Endodermal cell (in vitro differentiated cells): Measurements from ENCODE around the gene CDC42BPG. TPM values are rescaled to one million over a fixed set of nuclear protein-coding genes. Genes with fewer than 3 reads are reported as not detected.

Experiments
- DNase-seq: peaks from one replicate; pipeline ENCODE4 v3.0.0-alpha.2; 2017
- H3K27ac ChIP-seq: 2 replicates; pipeline ENCODE4 v1.5.1; 2013; ENCODE audit warnings: mild to moderate bottlenecking, low read depth, low read length, moderate library complexity
- H3K27me3 ChIP-seq: 2 replicates; pipeline ENCODE4 v1.6.1; 2013; ENCODE audit warnings: mild to moderate bottlenecking, low read length, moderate library complexity; ENCODE audit not compliant: insufficient read depth, control insufficient read depth, poor library complexity, severe bottlenecking
- H3K36me3 ChIP-seq: 2 replicates; pipeline ENCODE4 v1.7.0; 2013; ENCODE audit warnings: mild to moderate bottlenecking, low read length, moderate library complexity; ENCODE audit not compliant: control insufficient read depth, insufficient read depth
- H3K4me1 ChIP-seq: one replicate; pipeline ENCODE4 v1.7.0; 2013; ENCODE audit warnings: low read length; ENCODE audit not compliant: control insufficient read depth, insufficient read depth
- H3K4me3 ChIP-seq: 2 replicates; pipeline ENCODE4 v1.5.1; 2013; ENCODE audit warnings: mild to moderate bottlenecking, low read length, moderate library complexity
- H3K9ac ChIP-seq: 2 replicates; pipeline ENCODE4 v1.6.1; 2013; ENCODE audit warnings: mild to moderate bottlenecking, low read length, moderate library complexity; ENCODE audit not compliant: poor library complexity, severe bottlenecking; ENCODE audit errors: extremely low read depth
- H3K9me3 ChIP-seq: 2 replicates; pipeline ENCODE4 v1.6.1; 2013; ENCODE audit warnings: mild to moderate bottlenecking, low read length, moderate library complexity; ENCODE audit not compliant: control insufficient read depth
- H3K27ac Mint-ChIP-seq: 2 replicates; pipeline ENCODE4 v1.8.0; 2020; ENCODE audit warnings: mixed read lengths
- H3K27me3 Mint-ChIP-seq: 2 replicates; pipeline ENCODE4 v1.8.0; 2021; ENCODE audit warnings: mild to moderate bottlenecking, mixed read lengths; ENCODE audit not compliant: insufficient read depth
- H3K36me3 Mint-ChIP-seq: 2 replicates; pipeline ENCODE4 v1.8.0; 2020; ENCODE audit warnings: low read depth, mixed read lengths
- H3K4me1 Mint-ChIP-seq: 2 replicates; pipeline ENCODE4 v1.8.0; 2020; ENCODE audit warnings: mixed read lengths
- H3K4me3 Mint-ChIP-seq: 2 replicates; pipeline ENCODE4 v1.8.0; 2020; ENCODE audit warnings: mild to moderate bottlenecking, moderate library complexity, mixed read lengths
- H3K9me3 Mint-ChIP-seq: 2 replicates; pipeline ENCODE4 v1.8.0; 2020; ENCODE audit warnings: mild to moderate bottlenecking, mixed read lengths
- CTCF ChIP-seq: fragments of 200-600 bp; sonication (generic); conservative IDR thresholded peaks from 2 replicates; pipeline ENCODE4 v1.5.0; 2021; ENCODE audit warnings: antibody characterized with exemption, mild to moderate bottlenecking
- WGBS, 2 experiments: methylation state at CpG; one replicate each; pipeline versions ENCODE4 v1.1.5 to v1.1.7; 2013; ENCODE audit warnings: missing lambda C conversion rate in 2 of 2, mixed read lengths in 1 of 2; ENCODE audit not compliant: insufficient coverage in 1 of 2, insufficient read length in 1 of 2; 5-methylcytosine and 5-hydroxymethylcytosine counted together
- total RNA-seq, 2 donors: library from RNA; stranded (reverse); fragmentation: NEBNext Ultra II Directional in 1 of 2; extraction: Animal tissue kit (Norgen Biotek cat#: 25700) in 1 of 2; gene quantifications; 2 replicates in 1 of 2; 3 replicates in 1 of 2; pipeline ENCODE4 v1.2.1, GENCODE V29; 2021

CDC42BPG gene
- total RNA-seq, 2 donors from 2014 or later: 11.1 to 12.6 TPM

DNA sequence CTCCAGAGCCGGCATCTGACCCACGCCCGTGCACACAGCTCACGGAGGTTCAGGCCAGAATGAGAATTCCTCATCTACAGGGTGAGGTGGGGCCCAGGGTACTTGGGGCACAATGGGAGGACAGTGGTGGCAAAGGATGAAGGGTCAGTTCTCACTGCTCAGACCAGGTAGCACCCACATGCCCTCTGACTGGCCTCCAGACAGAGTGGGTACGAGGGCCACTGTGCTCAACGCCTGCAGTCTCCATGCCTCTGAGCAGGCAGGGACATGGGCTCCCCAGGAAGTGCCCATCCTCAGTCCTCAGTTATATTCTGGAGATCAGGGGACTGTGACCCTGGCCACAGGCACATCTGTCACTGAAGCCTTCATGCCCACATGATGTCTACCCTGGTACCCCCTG is 13.0 kb upstream of the CDC42BPG start:
- no peaks in the 10 kb centered on the region for H3K9me3 ChIP-seq
- Mint-ChIP-seq H3K36me3 (peaks cover 17% of the 10 kb centered on the region), H3K4me3 (no peak overlapping the region), H3K4me1 (no peaks in the 10 kb centered on the region), H3K27me3 (no peaks in the 10 kb centered on the region), H3K9me3 (no peaks in the 10 kb centered on the region), H3K27ac (no peak overlapping the region)
- H3K4me1 ChIP-seq: no peaks in the 10 kb centered on the region
- H3K27ac ChIP-seq: no peak overlapping the region
- no peak overlapping the region for H3K9ac ChIP-seq
- WGBS, 2 experiments: 94% methylated on average over 6 of the region's 6 CpGs; no CpG with 5 or more reads in 1 of the 2 experiments
- DNase-seq: no peak
- H3K4me3 ChIP-seq: no peak overlapping the region
- no peaks in the 10 kb centered on the region for H3K27me3 ChIP-seq
- H3K36me3 ChIP-seq: peaks cover 28% of the 10 kb centered on the region
- no peak for TF ChIP-seq CTCF

GRCh38 chr11:64856382-64857227 is 12.2 kb upstream of the CDC42BPG start:
- Mint-ChIP-seq H3K9me3 (no peaks in the 10 kb centered on the region), H3K4me1 (peaks cover 2% of the 10 kb centered on the region), H3K27ac (peak overlapping the region; percentile 10), H3K27me3 (no peaks in the 10 kb centered on the region), H3K36me3 (peaks cover 17% of the 10 kb centered on the region), H3K4me3 (no peak overlapping the region)
- no peak for TF ChIP-seq CTCF
- H3K27me3 ChIP-seq: no peaks in the 10 kb centered on the region
- H3K9me3 ChIP-seq: no peaks in the 10 kb centered on the region
- H3K4me1 ChIP-seq: no peaks in the 10 kb centered on the region
- H3K36me3 ChIP-seq: peaks cover 28% of the 10 kb centered on the region
- H3K9ac ChIP-seq: no peak overlapping the region
- H3K4me3 ChIP-seq: no peak overlapping the region
- no peak for DNase-seq
- H3K27ac ChIP-seq: no peak overlapping the region
- 92 to 93% methylated on average over 12 to 20 of the region's 20 CpGs for WGBS, 2 experiments

DNA sequence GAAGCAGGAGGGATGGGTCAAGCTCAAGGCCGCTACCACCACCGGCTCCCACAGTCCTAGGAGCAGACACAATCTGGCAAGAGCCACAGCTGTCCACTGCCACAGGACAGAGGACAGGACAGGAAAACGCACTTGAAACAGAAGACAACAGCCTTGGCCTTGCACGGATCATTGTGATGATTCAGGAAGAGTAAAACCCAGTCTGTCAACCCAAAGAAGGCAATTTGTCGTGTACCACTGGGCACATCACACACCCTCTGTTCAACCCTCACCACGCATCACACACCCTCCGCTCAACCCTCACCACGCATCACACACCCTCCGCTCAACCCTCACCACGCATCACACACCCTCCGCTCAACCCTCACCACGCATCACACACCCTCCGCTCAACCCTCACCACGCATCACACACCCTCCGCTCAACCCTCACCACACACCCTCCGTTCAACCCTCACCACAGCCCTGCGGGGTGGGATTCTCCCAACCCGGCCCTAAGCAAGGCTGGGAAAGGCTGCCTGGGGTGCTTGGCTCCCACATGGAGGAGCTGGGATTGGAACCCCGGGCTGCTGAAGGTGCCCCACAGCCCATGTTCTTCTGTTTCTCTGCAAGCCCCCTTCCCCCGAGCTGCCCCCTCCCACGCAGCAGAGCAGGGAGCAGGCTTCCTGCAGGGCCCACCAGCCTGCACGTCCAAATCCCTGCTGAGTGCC is 11.3 kb upstream of the CDC42BPG start:
- no peak for TF ChIP-seq CTCF
- no peak overlapping the region for H3K9ac ChIP-seq
- no peak overlapping the region for H3K27ac ChIP-seq
- H3K4me1 Mint-ChIP-seq: peaks cover 10% of the 10 kb centered on the region
- 93 to 96% methylated on average over 8 to 19 of the region's 22 CpGs for WGBS, 2 experiments
- H3K27ac Mint-ChIP-seq: no peak overlapping the region
- peaks cover 17% of the 10 kb centered on the region for H3K36me3 Mint-ChIP-seq
- no peak overlapping the region for H3K4me3 Mint-ChIP-seq
- no peaks in the 10 kb centered on the region for H3K9me3 ChIP-seq
- H3K27me3 ChIP-seq: no peaks in the 10 kb centered on the region
- DNase-seq: no peak
- H3K36me3 ChIP-seq: peaks cover 28% of the 10 kb centered on the region
- no peaks in the 10 kb centered on the region for H3K9me3 Mint-ChIP-seq
- no peaks in the 10 kb centered on the region for H3K27me3 Mint-ChIP-seq
- H3K4me3 ChIP-seq: no peak overlapping the region
- no peaks in the 10 kb centered on the region for H3K4me1 ChIP-seq
